ENCODE results near the gene ZBED4.

Gene ZBED4

DNA sequence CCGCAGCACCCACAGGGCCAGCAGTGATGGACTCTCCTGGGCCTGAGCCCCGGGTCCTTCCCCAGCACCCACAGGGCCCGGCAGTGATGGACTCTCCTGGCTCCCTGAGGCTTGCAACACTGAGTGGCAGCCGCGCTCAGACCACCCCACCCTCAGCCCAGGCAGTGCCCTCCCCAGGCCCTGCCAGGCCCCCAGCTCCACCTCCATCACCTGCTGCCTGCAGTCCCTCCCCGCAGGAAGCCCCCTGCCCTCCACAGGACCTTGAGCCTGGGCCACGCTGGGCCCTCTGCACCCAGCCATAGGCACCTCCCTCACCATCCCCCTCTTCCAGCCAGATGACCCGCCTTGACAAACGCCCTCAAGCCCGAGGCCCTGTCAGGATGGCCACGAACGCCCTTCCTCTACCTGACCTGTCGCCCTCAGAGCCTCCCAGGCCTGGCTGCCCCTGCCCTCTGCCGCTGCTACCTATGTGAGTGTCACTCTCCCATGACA, 53.2 kb downstream of the ZBED4 start:
- DNase-seq, result peak; percentile 25

DNA sequence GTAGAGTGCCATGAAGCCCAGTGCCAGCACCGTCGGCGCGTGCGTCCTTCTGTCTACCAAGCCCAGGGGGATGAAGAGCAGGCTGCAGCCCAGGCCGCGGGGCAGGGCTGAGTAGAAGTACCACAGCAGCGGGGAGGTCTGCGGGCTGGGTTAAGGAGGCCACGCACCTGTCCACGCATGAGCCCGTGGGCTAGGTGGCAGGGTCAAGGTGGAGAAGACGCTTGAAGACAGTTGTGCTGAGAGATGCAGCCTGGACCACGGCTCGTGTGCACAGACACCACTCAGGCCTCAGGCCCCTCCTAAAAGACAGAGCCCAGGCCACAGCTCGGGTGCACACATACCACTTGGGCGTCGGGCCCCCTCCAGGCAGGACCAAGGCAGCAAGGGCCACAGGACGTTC, 54.2 kb downstream of the ZBED4 start:
- peak; percentile 13 for DNase-seq

DNA sequence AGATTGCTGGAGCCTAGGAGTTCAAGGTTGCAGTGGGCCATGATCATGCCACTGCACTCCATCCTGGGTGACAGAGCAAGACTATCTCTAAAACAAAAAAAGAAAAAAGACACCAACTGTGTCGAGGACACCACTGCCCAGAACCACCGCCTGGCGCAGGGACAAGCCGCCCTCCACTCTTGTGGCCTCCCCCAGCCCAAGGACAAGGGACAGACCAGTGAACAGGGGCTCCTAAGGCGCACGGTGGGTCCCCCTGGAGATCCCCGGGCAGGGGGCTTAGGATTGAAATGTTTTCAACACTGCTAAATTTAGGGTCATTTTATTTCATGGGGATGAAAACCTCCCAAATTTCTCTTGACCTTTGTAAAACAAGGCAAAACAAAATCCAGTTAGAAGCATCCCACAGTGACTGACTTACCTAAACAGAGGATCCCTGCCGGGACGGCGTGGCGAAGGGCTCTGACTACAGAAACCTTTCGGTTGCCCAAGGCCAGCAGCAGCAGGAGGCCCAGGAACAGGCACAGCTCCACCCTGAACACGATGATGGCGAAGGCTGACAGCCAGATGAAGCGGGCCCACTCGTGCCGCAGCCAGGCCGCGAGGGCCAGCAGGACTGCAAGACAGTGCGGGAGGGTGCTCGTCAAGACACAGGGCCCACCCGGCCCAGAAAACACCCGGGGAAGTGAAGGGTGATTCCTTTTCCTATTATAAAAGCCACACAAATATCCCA, 56.0 kb downstream of the ZBED4 start:
- no peak for DNase-seq

DNA sequence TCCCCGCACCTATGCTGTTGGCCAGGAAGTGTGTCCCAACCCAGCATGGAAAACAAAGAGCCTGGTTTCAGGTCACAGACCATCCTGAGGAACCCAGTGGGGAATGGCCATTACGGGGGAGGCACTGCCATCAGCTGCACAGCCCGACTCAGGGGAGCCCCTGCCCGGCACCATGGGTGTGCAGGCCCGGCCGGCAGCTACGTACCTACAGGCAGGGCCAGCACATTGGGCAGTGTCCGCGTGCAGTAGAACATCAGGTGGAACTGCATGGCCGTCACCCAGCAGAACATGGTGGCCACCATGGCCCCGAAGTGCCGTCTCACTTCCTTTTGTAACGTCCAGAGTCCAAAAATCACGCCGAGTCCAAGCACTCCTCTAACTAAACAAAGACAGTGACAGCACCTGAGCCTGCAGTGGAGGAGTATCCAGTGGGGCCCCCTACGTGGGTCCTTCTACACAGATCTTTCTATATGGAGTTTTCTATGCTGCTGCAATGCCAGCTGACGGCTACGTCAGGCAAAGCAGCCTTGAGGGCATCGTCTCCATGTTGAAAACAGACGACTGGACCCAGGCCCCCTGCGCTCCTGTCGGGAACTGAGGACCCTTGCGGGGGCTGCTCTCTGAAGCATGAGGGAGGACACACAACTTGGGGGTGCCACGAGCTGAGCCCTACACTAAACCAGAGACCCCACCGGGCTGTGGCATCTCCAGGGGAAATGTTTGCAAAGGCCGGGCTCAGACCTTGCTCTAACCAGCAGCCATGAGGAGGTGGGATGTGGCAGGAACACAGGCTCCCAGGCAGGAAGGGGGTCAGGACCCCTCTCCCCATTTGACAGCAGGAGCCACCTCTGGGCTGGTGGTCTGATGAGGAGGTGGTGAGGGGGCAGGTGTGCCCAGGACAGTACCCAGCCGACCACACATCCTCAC, 56.8 kb downstream of the ZBED4 start:
- no peak for DNase-seq

DNA sequence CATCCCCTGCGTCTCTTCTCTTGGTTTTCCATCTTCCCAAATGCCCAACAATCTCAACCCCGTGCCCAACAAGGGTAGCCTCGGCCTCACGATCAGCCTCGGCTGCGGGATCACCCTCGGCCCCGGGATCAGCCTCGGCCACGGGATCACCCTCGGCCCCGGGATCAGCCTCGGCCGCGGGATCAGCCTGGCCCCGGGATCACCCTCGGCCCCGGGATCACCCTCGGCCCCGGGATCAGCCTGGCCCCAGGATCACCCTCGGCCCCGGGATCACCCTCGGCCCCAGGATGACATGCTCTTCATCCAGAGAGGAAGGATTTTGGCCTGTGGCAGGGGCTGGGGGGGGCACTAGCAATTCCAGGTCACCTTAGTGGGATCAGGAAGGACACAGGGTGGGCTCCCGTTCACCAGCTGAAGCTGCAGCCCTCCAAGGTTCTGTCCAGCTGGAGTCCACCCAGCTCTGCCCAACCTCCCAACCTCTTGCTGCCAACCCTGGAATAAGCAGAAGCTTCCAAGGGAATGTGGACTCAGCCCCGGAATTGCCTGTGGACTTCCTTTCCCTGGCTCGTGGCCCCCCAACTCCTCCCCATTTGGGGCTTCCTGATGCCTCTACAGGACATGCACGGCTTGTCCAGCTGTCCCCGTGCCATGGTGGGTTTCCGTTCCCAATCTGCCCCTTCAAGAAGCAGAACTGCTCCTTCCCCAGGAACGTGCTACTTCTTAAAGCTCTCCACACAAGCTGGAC, 58.4 kb downstream of the ZBED4 start:
- DNase-seq, result peak; percentile 18

DNA sequence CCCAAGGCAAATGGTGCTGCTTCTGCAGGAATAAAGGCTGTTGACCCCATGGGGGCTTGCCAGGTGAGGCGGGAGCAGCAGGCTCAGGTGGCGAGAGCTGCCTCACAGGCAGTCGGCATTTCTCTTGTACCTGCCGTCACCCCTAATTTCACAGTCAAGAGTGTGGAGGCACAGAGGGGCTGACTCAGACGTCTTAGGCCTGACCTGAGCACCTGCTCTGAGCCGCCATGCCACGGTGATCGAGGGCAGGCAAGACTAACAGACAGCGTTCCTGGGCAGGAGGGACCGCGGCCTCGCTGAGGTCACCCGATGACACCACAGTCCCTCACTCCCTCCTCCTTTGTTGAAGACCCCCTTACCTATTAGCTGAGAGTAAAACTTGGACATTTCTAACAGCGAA, 59.4 kb downstream of the ZBED4 start:
- DNase-seq, result peak; percentile 10

- DNase-seq, result no peak
These were observed 59.8 kb downstream of the ZBED4 start for GRCh38 chr22:49913446-49913845.

- no peak for DNase-seq
These were observed 60.6 kb downstream of the ZBED4 start for GRCh38 chr22:49914256-49914655.

- DNase-seq, result no peak
These were observed 62.0 kb downstream of the ZBED4 start for GRCh38 chr22:49915610-49916009.

GRCh38 chr22:49916831-49917230, 63.2 kb downstream of the ZBED4 start:
- no peak for DNase-seq

DNA sequence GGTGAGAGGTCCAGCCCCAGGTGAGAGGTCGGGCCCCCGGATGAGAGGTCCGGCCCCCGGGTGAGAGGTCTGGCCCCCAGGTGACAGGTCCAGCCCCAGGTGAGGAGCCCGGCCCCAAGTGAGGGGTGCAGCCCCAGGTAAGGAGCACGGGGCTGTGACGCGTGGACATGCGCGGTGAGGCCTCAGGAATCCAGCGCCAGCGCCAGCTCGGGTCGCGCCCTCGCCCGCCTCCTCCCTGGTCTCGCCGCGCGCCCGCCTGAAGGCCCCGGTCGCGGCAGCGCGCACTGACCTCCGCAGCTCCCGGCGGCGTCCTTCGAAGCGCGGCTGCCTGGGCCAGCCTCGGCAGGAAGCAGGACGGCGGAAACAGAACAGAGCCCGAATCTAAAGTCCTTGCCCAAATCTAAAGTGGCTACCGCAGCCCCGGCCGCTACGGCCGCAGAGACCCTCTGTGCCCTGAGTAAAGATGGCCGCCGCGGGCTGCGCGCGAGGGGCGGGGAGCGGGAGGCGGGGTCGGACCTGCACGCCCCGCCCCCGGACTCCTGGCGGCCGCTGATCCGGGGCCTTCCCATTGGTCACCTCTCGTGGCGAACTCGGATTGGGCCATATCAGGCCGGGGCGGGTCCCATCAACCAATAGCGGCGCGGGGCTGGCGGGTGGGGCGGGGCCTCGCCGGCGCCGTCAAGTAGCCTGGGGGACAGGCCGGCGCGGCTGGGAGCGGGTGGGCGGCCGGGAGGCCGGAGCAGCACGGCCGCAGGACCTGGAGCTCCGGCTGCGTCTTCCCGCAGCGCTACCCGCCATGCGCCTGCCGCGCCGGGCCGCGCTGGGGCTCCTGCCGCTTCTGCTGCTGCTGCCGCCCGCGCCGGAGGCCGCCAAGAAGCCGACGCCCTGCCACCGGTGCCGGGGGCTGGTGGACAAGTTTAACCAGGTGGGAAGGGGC, 64.6 kb downstream of the ZBED4 start, which contains the start of the genes ALG12 and CRELD2:
Gene ALG12 (minus strand): TSS at position 465 of the 937 bp plus-strand sequence. CDS start 4,673 bp downstream, outside the sequence.
Gene CRELD2 (plus strand): TSS at position 661 of the 937 bp plus-strand sequence. CDS start 136 bp downstream, at position 797.
- DNase-seq, result peak; percentile 98

- no peak for DNase-seq
These were observed 65.6 kb downstream of the ZBED4 start for GRCh38 chr22:49918911-49919881.

DNA sequence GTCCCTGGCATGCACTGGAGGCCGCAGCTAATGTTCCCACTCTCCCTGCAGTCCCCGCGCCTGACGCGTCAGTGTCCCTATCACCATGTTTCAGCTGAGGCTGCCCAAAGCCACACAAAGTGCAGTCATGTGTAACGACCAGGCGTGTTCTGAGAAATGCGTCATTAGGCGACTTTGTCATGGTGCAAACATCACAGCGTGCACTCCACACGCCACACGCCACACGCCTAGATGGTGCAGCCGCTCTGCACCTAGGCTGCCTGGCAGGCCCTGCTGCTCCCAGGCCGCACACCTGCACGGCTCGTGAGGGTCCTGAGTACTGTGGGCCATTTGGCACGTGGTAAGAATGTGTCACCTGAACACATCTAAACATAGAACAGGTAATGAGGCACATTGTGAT, 67.2 kb downstream of the ZBED4 start:
- DNase-seq, result no peak

GRCh38 chr22:49921508-49922278, 68.0 kb downstream of the ZBED4 start:
- no peak for DNase-seq

GRCh38 chr22:49922484-49922883, 68.8 kb downstream of the ZBED4 start:
- DNase-seq, result no peak

DNA sequence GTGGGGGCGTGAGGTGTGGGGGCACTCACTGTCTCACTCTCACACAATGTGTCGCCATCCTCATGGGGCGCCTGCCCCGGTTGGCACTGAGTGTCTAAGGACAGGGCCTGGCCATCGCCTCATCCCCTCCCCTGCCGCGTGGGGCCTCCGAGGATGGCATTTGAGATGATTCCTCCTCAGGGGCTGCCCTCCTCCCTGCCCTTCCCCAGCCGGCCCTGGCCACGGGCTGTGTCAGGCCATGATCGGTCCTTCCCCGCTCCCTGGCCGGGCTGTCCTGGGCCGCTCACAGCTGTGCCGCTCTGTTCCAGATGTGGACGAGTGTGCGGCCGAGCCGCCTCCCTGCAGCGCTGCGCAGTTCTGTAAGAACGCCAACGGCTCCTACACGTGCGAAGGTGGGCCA, 69.3 kb downstream of the ZBED4 start:
- DNase-seq, result no peak

- DNase-seq, result no peak
These were observed 69.8 kb downstream of the ZBED4 start for GRCh38 chr22:49923445-49923844.

- no peak for DNase-seq
These were observed 70.6 kb downstream of the ZBED4 start for GRCh38 chr22:49924113-49924833.
